DOHH2 (cell line): ENCODE data around the gene AP1B1.

Experiments
- H3F3A ChIP-seq: fragments of 200-600 bp; sonication (generic), shearing (Covaris generic); 2 replicates; pipeline ENCODE4 v1.6.0; 2016; ENCODE audit warnings: antibody characterized with exemption, mild to moderate bottlenecking; ENCODE audit not compliant: control insufficient read depth, insufficient read depth
- H3K27ac ChIP-seq: fragments of 200-600 bp; sonication (generic); 2 replicates; pipeline ENCODE4 v1.5.1; 2014; ENCODE audit warnings: low read depth, mild to moderate bottlenecking, low read length, moderate library complexity
- H3K27me3 ChIP-seq: fragments of 200-600 bp; sonication (generic); 2 replicates; pipeline ENCODE4 v1.6.1; 2014; ENCODE audit warnings: mild to moderate bottlenecking, low read length, mixed read lengths; ENCODE audit not compliant: control insufficient read depth
- H3K36me3 ChIP-seq: fragments of 200-600 bp; sonication (generic); 2 replicates; pipeline ENCODE4 v1.6.1; 2014; ENCODE audit warnings: mild to moderate bottlenecking, low read length, moderate library complexity, mixed read lengths; ENCODE audit not compliant: control insufficient read depth
- H3K4me1 ChIP-seq: fragments of 200-600 bp; sonication (generic); 2 replicates; pipeline ENCODE4 v1.6.1; 2014; ENCODE audit warnings: mild to moderate bottlenecking, low read length, mixed read lengths; ENCODE audit not compliant: control insufficient read depth
- H3K4me2 ChIP-seq: fragments of 200-600 bp; sonication (generic); 2 replicates; pipeline ENCODE4 v1.6.0; 2014; ENCODE audit warnings: mild to moderate bottlenecking, low read length, moderate library complexity
- H3K4me3 ChIP-seq: fragments of 200-600 bp; sonication (generic); 2 replicates; pipeline ENCODE4 v1.5.1; 2014; ENCODE audit warnings: mild to moderate bottlenecking, low read length, mixed read lengths
- H3K79me2 ChIP-seq: fragments of 200-600 bp; sonication (generic); 2 replicates; pipeline ENCODE4 v1.6.1; 2014; ENCODE audit warnings: mild to moderate bottlenecking, low read length, mixed read lengths; ENCODE audit not compliant: control insufficient read depth
- H3K9me2 ChIP-seq: fragments of 200-600 bp; sonication (generic); replicated peaks from 2 replicates; pipeline ENCODE4 v1.6.1; 2014; ENCODE audit warnings: mild to moderate bottlenecking, low read length, mixed read lengths; ENCODE audit not compliant: control insufficient read depth
- H3K9me3 ChIP-seq: fragments of 200-600 bp; sonication (generic); 2 replicates; pipeline ENCODE4 v1.6.1; 2014; ENCODE audit warnings: antibody characterized with exemption, low read length, mixed read lengths; ENCODE audit not compliant: control insufficient read depth, insufficient read depth
- H4K20me1 ChIP-seq: fragments of 200-600 bp; sonication (generic); 2 replicates; pipeline ENCODE4 v1.6.0; 2014; ENCODE audit warnings: low read depth, mild to moderate bottlenecking, antibody characterized with exemption, low read length, moderate library complexity; ENCODE audit not compliant: control insufficient read depth, insufficient read depth
- EZH2phosphoT487 ChIP-seq: fragments of 200-600 bp; sonication (generic); IDR thresholded peaks from 2 replicates; pipeline ENCODE4 v1.6.1; 2017; ENCODE audit warnings: borderline replicate concordance, mild to moderate bottlenecking, antibody characterized with exemption, low read length, moderate library complexity, mixed read lengths
- TF ChIP-seq, protein P1 (sequence below): fragments of 200-600 bp; sonication (generic); IDR thresholded peaks from one replicate; pipeline ENCODE4 v1.5.1; 2014; ENCODE audit warnings: antibody characterized with exemption, mild to moderate bottlenecking, low read depth, low read length; ENCODE audit not compliant: poor library complexity, severe bottlenecking

AP1B1 gene

DNA sequence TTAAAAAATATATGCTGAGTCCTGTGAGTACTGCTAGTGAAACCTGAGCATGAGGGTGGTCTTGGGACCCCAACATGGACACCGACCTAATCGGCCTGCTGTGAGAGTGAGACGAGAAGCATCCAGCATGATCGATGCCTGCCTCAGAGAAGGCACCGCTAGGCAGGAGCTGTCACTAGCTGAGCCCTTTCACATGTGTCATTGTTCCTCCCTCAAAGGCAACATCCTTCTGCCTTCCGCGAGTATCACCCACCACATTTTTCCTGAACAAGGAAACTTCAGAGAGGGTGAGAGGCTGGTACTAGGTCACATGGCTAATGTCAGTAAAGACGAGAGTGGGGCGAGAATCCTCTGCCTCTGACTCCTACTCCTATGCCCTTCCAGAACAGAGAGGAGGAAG, 35.6 kb downstream of the AP1B1 start:
- Histone ChIP-seq H3K9me2 (no peaks in the 10 kb centered on the region), H3K4me1 (no peaks in the 10 kb centered on the region), H3K27me3 (no peaks in the 10 kb centered on the region), H3K36me3 (peaks cover 89% of the 10 kb centered on the region), H3K79me2 (no peaks in the 10 kb centered on the region), H3K4me3 (no peak overlapping the region), H3K27ac (no peak overlapping the region), H3F3A (no peaks in the 10 kb centered on the region), H3K9me3 (no peaks in the 10 kb centered on the region), H4K20me1 (no peaks in the 10 kb centered on the region), H3K4me2 (no peak overlapping the region)
- no peak for TF ChIP-seq EZH2phosphoT487
- TF ChIP-seq, protein P1, sequence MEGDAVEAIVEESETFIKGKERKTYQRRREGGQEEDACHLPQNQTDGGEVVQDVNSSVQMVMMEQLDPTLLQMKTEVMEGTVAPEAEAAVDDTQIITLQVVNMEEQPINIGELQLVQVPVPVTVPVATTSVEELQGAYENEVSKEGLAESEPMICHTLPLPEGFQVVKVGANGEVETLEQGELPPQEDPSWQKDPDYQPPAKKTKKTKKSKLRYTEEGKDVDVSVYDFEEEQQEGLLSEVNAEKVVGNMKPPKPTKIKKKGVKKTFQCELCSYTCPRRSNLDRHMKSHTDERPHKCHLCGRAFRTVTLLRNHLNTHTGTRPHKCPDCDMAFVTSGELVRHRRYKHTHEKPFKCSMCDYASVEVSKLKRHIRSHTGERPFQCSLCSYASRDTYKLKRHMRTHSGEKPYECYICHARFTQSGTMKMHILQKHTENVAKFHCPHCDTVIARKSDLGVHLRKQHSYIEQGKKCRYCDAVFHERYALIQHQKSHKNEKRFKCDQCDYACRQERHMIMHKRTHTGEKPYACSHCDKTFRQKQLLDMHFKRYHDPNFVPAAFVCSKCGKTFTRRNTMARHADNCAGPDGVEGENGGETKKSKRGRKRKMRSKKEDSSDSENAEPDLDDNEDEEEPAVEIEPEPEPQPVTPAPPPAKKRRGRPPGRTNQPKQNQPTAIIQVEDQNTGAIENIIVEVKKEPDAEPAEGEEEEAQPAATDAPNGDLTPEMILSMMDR, result no peak

GRCh38 chr22:29351891-29352290, 36.5 kb downstream of the AP1B1 start:
- TF ChIP-seq, protein P1, result no peak
- no peak for TF ChIP-seq EZH2phosphoT487
- peaks cover 97% of the 10 kb centered on the region for H3K36me3 ChIP-seq
- no peaks in the 10 kb centered on the region for H3K79me2 ChIP-seq
- no peak overlapping the region for H3K4me2 ChIP-seq
- no peaks in the 10 kb centered on the region for H3F3A ChIP-seq
- no peak overlapping the region for H3K4me3 ChIP-seq
- H3K9me2 ChIP-seq, result no peaks in the 10 kb centered on the region
- H3K9me3 ChIP-seq, result no peaks in the 10 kb centered on the region
- H4K20me1 ChIP-seq, result peaks cover 4% of the 10 kb centered on the region; the same call in 1 of the 2 replicates
- H3K27ac ChIP-seq, result no peak overlapping the region
- no peaks in the 10 kb centered on the region for H3K4me1 ChIP-seq
- H3K27me3 ChIP-seq, result no peaks in the 10 kb centered on the region

GRCh38 chr22:29351042-29351441, 37.3 kb downstream of the AP1B1 start:
- H3K9me3 ChIP-seq, result no peaks in the 10 kb centered on the region
- no peaks in the 10 kb centered on the region for H3K79me2 ChIP-seq
- no peak for TF ChIP-seq EZH2phosphoT487
- TF ChIP-seq, protein P1, result no peak
- peaks cover 97% of the 10 kb centered on the region for H3K36me3 ChIP-seq
- peaks cover 5% of the 10 kb centered on the region; the same call in 1 of the 2 replicates for H4K20me1 ChIP-seq
- no peaks in the 10 kb centered on the region for H3F3A ChIP-seq
- H3K27me3 ChIP-seq, result no peaks in the 10 kb centered on the region
- no peak overlapping the region for H3K4me2 ChIP-seq
- no peaks in the 10 kb centered on the region for H3K4me1 ChIP-seq
- no peak overlapping the region for H3K27ac ChIP-seq
- no peaks in the 10 kb centered on the region for H3K9me2 ChIP-seq
- no peak overlapping the region for H3K4me3 ChIP-seq
